ENCODE measurements around the gene FH. TPM values are rescaled to one million over a fixed set of nuclear protein-coding genes. Genes with fewer than 3 reads are reported as not detected.
A peak's percentile ranks its signal among the peaks of the same experiment; 100 is the strongest.

FH gene
- total RNA-seq, 1 experiment from 2014 or later: 73.6 TPM

DNA sequence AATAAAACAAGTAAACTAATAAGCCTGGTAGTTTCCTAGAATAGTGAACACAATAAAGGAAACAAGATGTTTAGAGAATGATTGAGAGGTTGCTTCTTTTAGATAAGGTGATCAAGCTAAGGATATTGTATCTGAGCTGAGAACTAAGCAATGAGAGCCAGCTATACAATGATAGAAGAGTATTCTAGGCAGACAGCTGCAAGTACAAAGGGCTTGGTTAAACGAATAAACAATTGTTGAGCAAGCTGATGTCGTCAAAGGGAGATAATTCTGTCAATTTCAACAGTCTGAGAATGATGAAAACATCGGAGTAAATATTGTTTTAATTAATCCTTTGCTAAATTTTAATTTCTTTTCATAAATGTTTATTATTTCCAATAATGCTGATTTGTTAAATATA, 5.5 kb upstream of the FH start:
- ChIA-PET CTCF (no interaction called here), POLR2A (ENCODE audit: low non-redundant PET) (no interaction called here)
- no peak for TF ChIP-seq EZH2 (IDR thresholded peaks at IDR 0.05; ENCODE audit: borderline replicate concordance, low read depth, low read length, poor library complexity, severe bottlenecking)
- TF ChIP-seq, protein P1, sequence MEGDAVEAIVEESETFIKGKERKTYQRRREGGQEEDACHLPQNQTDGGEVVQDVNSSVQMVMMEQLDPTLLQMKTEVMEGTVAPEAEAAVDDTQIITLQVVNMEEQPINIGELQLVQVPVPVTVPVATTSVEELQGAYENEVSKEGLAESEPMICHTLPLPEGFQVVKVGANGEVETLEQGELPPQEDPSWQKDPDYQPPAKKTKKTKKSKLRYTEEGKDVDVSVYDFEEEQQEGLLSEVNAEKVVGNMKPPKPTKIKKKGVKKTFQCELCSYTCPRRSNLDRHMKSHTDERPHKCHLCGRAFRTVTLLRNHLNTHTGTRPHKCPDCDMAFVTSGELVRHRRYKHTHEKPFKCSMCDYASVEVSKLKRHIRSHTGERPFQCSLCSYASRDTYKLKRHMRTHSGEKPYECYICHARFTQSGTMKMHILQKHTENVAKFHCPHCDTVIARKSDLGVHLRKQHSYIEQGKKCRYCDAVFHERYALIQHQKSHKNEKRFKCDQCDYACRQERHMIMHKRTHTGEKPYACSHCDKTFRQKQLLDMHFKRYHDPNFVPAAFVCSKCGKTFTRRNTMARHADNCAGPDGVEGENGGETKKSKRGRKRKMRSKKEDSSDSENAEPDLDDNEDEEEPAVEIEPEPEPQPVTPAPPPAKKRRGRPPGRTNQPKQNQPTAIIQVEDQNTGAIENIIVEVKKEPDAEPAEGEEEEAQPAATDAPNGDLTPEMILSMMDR (conservative IDR thresholded peaks at IDR 0.05; ENCODE audit: low read depth, low read length): no peak
- Histone ChIP-seq H3K36me3 (ENCODE audit: insufficient read depth, low read length, poor library complexity, severe bottlenecking) (no peaks in the 10 kb centered on the region), H3K9me3 (ENCODE audit: low read depth, low read length, poor library complexity, severe bottlenecking) (no peaks in the 10 kb centered on the region), H3K27me3 (replicated peaks; ENCODE audit: insufficient read depth, low read depth, low read length, poor library complexity) (no peaks in the 10 kb centered on the region), H3K4me3 (ENCODE audit: low read depth, low read length, poor library complexity, severe bottlenecking) (no peak overlapping the region), H3K27ac (ENCODE audit: low read depth, low read length, poor library complexity, severe bottlenecking) (no peak overlapping the region), H3K4me1 (ENCODE audit: insufficient read depth, low read length, poor library complexity, severe bottlenecking) (peaks cover 15% of the 10 kb centered on the region)
- intact Hi-C loops (cut with micrococcal nuclease; ENCODE audit: unreplicated experiment): no loop called here
- no TSS peak for BruUV-seq (replicated peaks)
- DNase-seq (ENCODE audit: low spot score): no peak

DNA sequence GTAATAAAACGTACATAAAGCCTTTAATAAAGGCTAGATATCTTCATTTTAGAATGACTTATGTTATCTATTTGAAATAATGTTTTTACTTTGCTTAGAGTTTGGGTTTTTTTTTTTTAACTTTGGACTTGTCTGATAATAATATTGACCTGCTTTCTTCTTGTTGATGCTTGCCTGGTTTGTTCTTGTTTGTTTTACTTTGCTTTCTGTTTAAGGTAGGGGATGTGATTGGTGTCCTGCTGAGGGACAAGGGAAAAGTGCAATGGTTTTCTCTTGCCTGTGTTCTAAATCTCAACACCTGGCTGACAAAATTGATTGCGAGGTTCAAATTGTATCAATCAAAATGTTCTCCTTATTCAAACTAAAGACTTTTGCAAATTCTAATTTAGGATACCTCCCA, 2.2 kb upstream of the FH start:
- no peak overlapping the region for H3K27ac ChIP-seq (ENCODE audit: low read depth, low read length, poor library complexity, severe bottlenecking)
- TF ChIP-seq, protein P1 (conservative IDR thresholded peaks at IDR 0.05; ENCODE audit: low read depth, low read length): no peak
- TF ChIP-seq EZH2 (IDR thresholded peaks at IDR 0.05; ENCODE audit: borderline replicate concordance, low read depth, low read length, poor library complexity, severe bottlenecking): no peak
- no peaks in the 10 kb centered on the region for H3K4me1 ChIP-seq (ENCODE audit: insufficient read depth, low read length, poor library complexity, severe bottlenecking)
- POLR2A ChIA-PET (ENCODE audit: low non-redundant PET): no interaction called here
- H3K36me3 ChIP-seq (ENCODE audit: insufficient read depth, low read length, poor library complexity, severe bottlenecking): no peaks in the 10 kb centered on the region
- intact Hi-C loops (cut with micrococcal nuclease; ENCODE audit: unreplicated experiment): no loop called here
- no peak overlapping the region for H3K4me3 ChIP-seq (ENCODE audit: low read depth, low read length, poor library complexity, severe bottlenecking)
- DNase-seq (ENCODE audit: low spot score): no peak
- CTCF ChIA-PET: no interaction called here
- H3K9me3 ChIP-seq (ENCODE audit: low read depth, low read length, poor library complexity, severe bottlenecking): no peaks in the 10 kb centered on the region
- H3K27me3 ChIP-seq (replicated peaks; ENCODE audit: insufficient read depth, low read depth, low read length, poor library complexity): no peaks in the 10 kb centered on the region
- BruUV-seq (replicated peaks): no TSS peak

DNA sequence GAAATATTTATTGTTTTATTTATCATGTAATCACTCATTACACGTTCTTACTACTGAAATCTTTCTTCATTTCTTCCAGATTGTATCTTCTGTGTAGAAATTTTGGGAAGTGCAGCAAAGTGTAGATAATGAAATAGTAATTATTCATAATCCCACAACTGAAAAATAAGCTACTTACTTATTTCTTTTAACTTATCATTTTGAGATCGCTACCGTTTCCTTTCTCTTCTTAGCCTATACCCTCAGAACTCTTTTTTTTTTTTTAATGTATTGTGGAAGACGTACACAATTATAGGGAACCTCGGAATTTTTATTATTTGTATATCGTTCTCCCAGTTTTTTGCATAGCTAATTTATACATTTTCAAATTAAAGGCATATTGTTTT, 518 bp upstream of the FH start:
- Histone ChIP-seq H3K4me1 (ENCODE audit: insufficient read depth, low read length, poor library complexity, severe bottlenecking) (no peaks in the 10 kb centered on the region), H3K4me3 (ENCODE audit: low read depth, low read length, poor library complexity, severe bottlenecking) (peak overlapping the region; percentile 73), H3K9me3 (ENCODE audit: low read depth, low read length, poor library complexity, severe bottlenecking) (no peaks in the 10 kb centered on the region), H3K27ac (ENCODE audit: low read depth, low read length, poor library complexity, severe bottlenecking) (peak overlapping the region; percentile 60), H3K27me3 (replicated peaks; ENCODE audit: insufficient read depth, low read depth, low read length, poor library complexity) (no peaks in the 10 kb centered on the region), H3K36me3 (ENCODE audit: insufficient read depth, low read length, poor library complexity, severe bottlenecking) (peaks cover 11% of the 10 kb centered on the region)
- intact Hi-C loops (cut with micrococcal nuclease; ENCODE audit: unreplicated experiment): no loop called here
- ChIA-PET POLR2A (ENCODE audit: low non-redundant PET) (no interaction called here), CTCF (no interaction called here)
- TSS peak; percentile 97 for BruUV-seq (replicated peaks)
- DNase-seq (ENCODE audit: low spot score): no peak
- TF ChIP-seq, protein P1 (conservative IDR thresholded peaks at IDR 0.05; ENCODE audit: low read depth, low read length): no peak
- TF ChIP-seq EZH2 (IDR thresholded peaks at IDR 0.05; ENCODE audit: borderline replicate concordance, low read depth, low read length, poor library complexity, severe bottlenecking): no peak

Measured in A673 (cell line).